Measurements from ENCODE around the gene MAP4K4. TPM values are rescaled to one million over a fixed set of nuclear protein-coding genes. Genes with fewer than 3 reads are reported as not detected.

MAP4K4 gene
- total RNA-seq, 1 donor from 2014 or later, result 91.9 TPM

DNA sequence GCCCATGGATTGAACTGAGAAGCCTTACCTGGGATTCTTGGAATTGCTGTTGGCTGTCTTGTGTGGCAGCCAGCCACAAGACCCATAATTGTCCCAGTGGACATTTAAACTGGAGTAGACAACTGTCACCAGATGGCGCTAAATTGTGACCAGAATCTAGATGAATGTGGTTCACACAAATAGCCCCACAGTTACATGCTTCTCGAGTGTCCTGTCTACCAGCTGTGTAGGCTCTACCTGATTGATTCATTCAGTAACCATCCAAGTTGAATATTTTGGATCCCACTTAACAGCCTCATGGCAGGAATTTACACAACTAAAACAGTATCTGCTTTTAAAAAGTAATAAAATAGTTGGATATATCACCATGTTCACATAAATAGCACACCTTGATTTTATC lies 73.2 kb downstream of the MAP4K4 start:
- peaks cover 85% of the 10 kb centered on the region for H4K20me1 ChIP-seq (ENCODE audit: low read depth)
- peak overlapping the region; percentile 35 for H3K4me2 ChIP-seq

DNA sequence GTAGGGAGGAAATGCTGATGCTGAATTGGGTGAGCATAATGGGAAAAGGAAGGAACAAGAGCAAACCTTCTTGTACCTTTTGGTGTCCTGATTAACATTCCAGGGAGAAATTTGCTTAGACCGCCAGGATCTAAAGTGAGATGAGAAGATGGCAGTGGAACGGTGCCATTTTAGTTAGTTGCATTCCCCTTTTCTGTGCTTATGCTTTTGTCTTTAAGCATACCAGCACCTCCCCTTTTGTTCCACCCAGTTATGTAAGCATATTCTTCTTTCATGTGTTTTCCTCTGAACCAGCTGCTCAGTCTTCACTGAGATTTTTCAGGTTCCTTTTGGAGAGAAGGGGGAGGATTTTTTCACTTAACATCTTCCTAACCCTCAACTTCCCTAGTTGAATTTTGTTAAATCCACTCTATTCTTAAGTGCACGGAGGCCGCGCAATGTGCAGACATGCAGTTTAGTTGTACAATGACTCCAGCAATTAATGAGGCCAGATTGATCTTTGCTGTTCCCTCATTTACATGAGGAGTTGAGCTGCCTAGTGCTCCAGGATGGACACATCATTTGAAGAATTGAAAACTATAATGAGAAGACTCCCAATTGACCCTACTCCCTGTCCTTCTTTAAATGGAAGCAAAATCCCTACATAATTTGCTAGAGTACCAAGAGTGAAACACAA lies 73.9 kb downstream of the MAP4K4 start:
- no peak overlapping the region for H3K4me3 ChIP-seq
- Mint-ChIP-seq H3K27ac (peak overlapping the region; percentile 38), H3K4me3 (no peak overlapping the region), H3K36me3 (peaks cover 14% of the 10 kb centered on the region), H3K4me1 (peaks cover 55% of the 10 kb centered on the region), H3K9me3 (peaks cover 18% of the 10 kb centered on the region), H3K27me3 (ENCODE audit: insufficient read depth, low read depth) (peaks cover 2% of the 10 kb centered on the region)
- H3F3A ChIP-seq (ENCODE audit: low read depth), result peaks cover 35% of the 10 kb centered on the region
- no peaks in the 10 kb centered on the region for H3K9me3 ChIP-seq (ENCODE audit: low read depth)
- H3K9ac ChIP-seq, result no peak overlapping the region
- no peak overlapping the region for H2AFZ ChIP-seq (replicated peaks)
- peaks cover 92% of the 10 kb centered on the region for H4K20me1 ChIP-seq (ENCODE audit: low read depth)
- peaks cover 96% of the 10 kb centered on the region for H3K79me2 ChIP-seq (ENCODE audit: low read depth)
- no peak for DNase-seq (ENCODE audit: low spot score)
- H3K27me3 ChIP-seq, result no peaks in the 10 kb centered on the region
- H3K4me2 ChIP-seq, result peak overlapping the region; percentile 35
- H3K4me1 ChIP-seq, result peaks cover 81% of the 10 kb centered on the region
- H3K36me3 ChIP-seq, result no peaks in the 10 kb centered on the region
- no peak for TF ChIP-seq EZH2 (IDR thresholded peaks at IDR 0.05)
- no peak for TF ChIP-seq CTCF (IDR thresholded peaks at IDR 0.05)
- H3K27ac ChIP-seq, result no peak overlapping the region

More for the DNA sequence above, 73.2 kb downstream of the MAP4K4 start:
- H2AFZ ChIP-seq (replicated peaks), result no peak overlapping the region
- peaks cover 42% of the 10 kb centered on the region for H3F3A ChIP-seq (ENCODE audit: low read depth)
- Mint-ChIP-seq H3K27me3 (ENCODE audit: insufficient read depth, low read depth) (peaks cover 2% of the 10 kb centered on the region), H3K4me3 (no peak overlapping the region), H3K4me1 (peaks cover 58% of the 10 kb centered on the region), H3K27ac (no peak overlapping the region), H3K9me3 (peaks cover 18% of the 10 kb centered on the region), H3K36me3 (peaks cover 14% of the 10 kb centered on the region)
- peaks cover 81% of the 10 kb centered on the region for H3K4me1 ChIP-seq
- no peaks in the 10 kb centered on the region for H3K27me3 ChIP-seq
- H3K9me3 ChIP-seq (ENCODE audit: low read depth), result no peaks in the 10 kb centered on the region
- H3K36me3 ChIP-seq, result no peaks in the 10 kb centered on the region
- H3K4me3 ChIP-seq, result no peak overlapping the region
- H3K79me2 ChIP-seq (ENCODE audit: low read depth), result peaks cover 96% of the 10 kb centered on the region
- no peak overlapping the region for H3K27ac ChIP-seq
- H3K9ac ChIP-seq, result no peak overlapping the region
- TF ChIP-seq CTCF (IDR thresholded peaks at IDR 0.05) (peak; percentile 58), EZH2 (IDR thresholded peaks at IDR 0.05) (no peak)
- peak; percentile 69 for DNase-seq (ENCODE audit: low spot score)

GRCh38 chr2:101771910-101772321 lies 74.4 kb downstream of the MAP4K4 start:
- Histone ChIP-seq H3K9me3 (ENCODE audit: low read depth) (no peaks in the 10 kb centered on the region), H3F3A (ENCODE audit: low read depth) (peaks cover 30% of the 10 kb centered on the region), H2AFZ (replicated peaks) (no peak overlapping the region), H3K9ac (no peak overlapping the region), H3K36me3 (no peaks in the 10 kb centered on the region), H4K20me1 (ENCODE audit: low read depth) (peaks cover 93% of the 10 kb centered on the region), H3K27ac (no peak overlapping the region), H3K79me2 (ENCODE audit: low read depth) (peaks cover 99% of the 10 kb centered on the region), H3K27me3 (no peaks in the 10 kb centered on the region), H3K4me3 (no peak overlapping the region), H3K4me1 (peaks cover 82% of the 10 kb centered on the region), H3K4me2 (peak overlapping the region; percentile 72)
- H3K27me3 Mint-ChIP-seq (ENCODE audit: insufficient read depth, low read depth), result peaks cover 2% of the 10 kb centered on the region
- DNase-seq (ENCODE audit: low spot score), result no peak
- H3K4me3 Mint-ChIP-seq, result no peak overlapping the region
- peaks cover 14% of the 10 kb centered on the region for H3K36me3 Mint-ChIP-seq
- H3K9me3 Mint-ChIP-seq, result peaks cover 18% of the 10 kb centered on the region
- H3K4me1 Mint-ChIP-seq, result peaks cover 50% of the 10 kb centered on the region
- H3K27ac Mint-ChIP-seq, result peak overlapping the region; percentile 22
- no peak for TF ChIP-seq EZH2phosphoT487 (IDR thresholded peaks at IDR 0.05)
- no peak for TF ChIP-seq EZH2 (IDR thresholded peaks at IDR 0.05)
- no peak for TF ChIP-seq CTCF (IDR thresholded peaks at IDR 0.05)

All from neural progenitor cell (in vitro differentiated cells).